HS-27A (cell line): ENCODE results near the gene CFAP20DC.

Experiments used
- DNase-seq: peaks from one replicate; pipeline ENCODE4 v3.0.0-alpha.2; 2012; ENCODE audit warnings: low read depth, missing footprints

Gene CFAP20DC

GRCh38 chr3:58800032-58800431, 249.8 kb downstream of the CFAP20DC start:
- no peak for DNase-seq

GRCh38 chr3:58799271-58799670, 250.6 kb downstream of the CFAP20DC start:
- no peak for DNase-seq

- DNase-seq: no peak
Observed at GRCh38 chr3:58798312-58798711, 251.5 kb downstream of the CFAP20DC start.

- DNase-seq: no peak
Observed at GRCh38 chr3:58794750-58795149, 255.1 kb downstream of the CFAP20DC start.

- no peak for DNase-seq
Observed at GRCh38 chr3:58793938-58794337, 255.9 kb downstream of the CFAP20DC start.

- DNase-seq: no peak
Observed at GRCh38 chr3:58792921-58793451, 256.8 kb downstream of the CFAP20DC start.

- no peak for DNase-seq
Observed at GRCh38 chr3:58789385-58789784, 260.4 kb downstream of the CFAP20DC start.

- DNase-seq: no peak
Observed at GRCh38 chr3:58784888-58785287, 264.9 kb downstream of the CFAP20DC start.

- DNase-seq: no peak
Observed at GRCh38 chr3:58784425-58784824, 265.4 kb downstream of the CFAP20DC start.

- no peak for DNase-seq
Observed at GRCh38 chr3:58783845-58784244, 266.0 kb downstream of the CFAP20DC start.

GRCh38 chr3:58779934-58780333, 269.9 kb downstream of the CFAP20DC start:
- DNase-seq: no peak

GRCh38 chr3:58776231-58776630, 273.6 kb downstream of the CFAP20DC start:
- DNase-seq: no peak

GRCh38 chr3:58772462-58772861, 277.4 kb downstream of the CFAP20DC start:
- no peak for DNase-seq

- DNase-seq: no peak
Observed at GRCh38 chr3:58769065-58769464, 280.8 kb downstream of the CFAP20DC start.

- DNase-seq: no peak
Observed at GRCh38 chr3:58766587-58767282, 283.1 kb downstream of the CFAP20DC start.

GRCh38 chr3:58755150-58755549, 294.7 kb downstream of the CFAP20DC start:
- DNase-seq: no peak

GRCh38 chr3:58754074-58754473, 295.8 kb downstream of the CFAP20DC start:
- DNase-seq: no peak

- DNase-seq: no peak
Observed at GRCh38 chr3:58751882-58752567, 297.8 kb downstream of the CFAP20DC start.

- DNase-seq: no peak
Observed at GRCh38 chr3:58751235-58751634, 298.6 kb downstream of the CFAP20DC start.

GRCh38 chr3:58749948-58750347, 299.9 kb downstream of the CFAP20DC start:
- DNase-seq: no peak

- DNase-seq: no peak
Observed at GRCh38 chr3:58748024-58748423, 301.8 kb downstream of the CFAP20DC start.

GRCh38 chr3:58746758-58747157, 303.1 kb downstream of the CFAP20DC start:
- DNase-seq: no peak

- no peak for DNase-seq
Observed at GRCh38 chr3:58743296-58743695, 306.5 kb downstream of the CFAP20DC start.
